Endodermal cell (in vitro differentiated cells): ENCODE results near the gene ATG2A. TPM values are rescaled to one million over a fixed set of nuclear protein-coding genes. Genes with fewer than 3 reads are reported as not detected.

Experiments
- DNase-seq: peaks from one replicate; pipeline ENCODE4 v3.0.0-alpha.2; 2017
- H3K27ac ChIP-seq: 2 replicates; pipeline ENCODE4 v1.5.1; 2013; ENCODE audit warnings: mild to moderate bottlenecking, low read depth, low read length, moderate library complexity
- H3K27me3 ChIP-seq: 2 replicates; pipeline ENCODE4 v1.6.1; 2013; ENCODE audit warnings: mild to moderate bottlenecking, low read length, moderate library complexity; ENCODE audit not compliant: insufficient read depth, control insufficient read depth, poor library complexity, severe bottlenecking
- H3K36me3 ChIP-seq: 2 replicates; pipeline ENCODE4 v1.7.0; 2013; ENCODE audit warnings: mild to moderate bottlenecking, low read length, moderate library complexity; ENCODE audit not compliant: control insufficient read depth, insufficient read depth
- H3K4me1 ChIP-seq: one replicate; pipeline ENCODE4 v1.7.0; 2013; ENCODE audit warnings: low read length; ENCODE audit not compliant: control insufficient read depth, insufficient read depth
- H3K4me3 ChIP-seq: 2 replicates; pipeline ENCODE4 v1.5.1; 2013; ENCODE audit warnings: mild to moderate bottlenecking, low read length, moderate library complexity
- H3K9ac ChIP-seq: 2 replicates; pipeline ENCODE4 v1.6.1; 2013; ENCODE audit warnings: mild to moderate bottlenecking, low read length, moderate library complexity; ENCODE audit not compliant: poor library complexity, severe bottlenecking; ENCODE audit errors: extremely low read depth
- H3K9me3 ChIP-seq: 2 replicates; pipeline ENCODE4 v1.6.1; 2013; ENCODE audit warnings: mild to moderate bottlenecking, low read length, moderate library complexity; ENCODE audit not compliant: control insufficient read depth
- H3K27ac Mint-ChIP-seq: 2 replicates; pipeline ENCODE4 v1.8.0; 2020; ENCODE audit warnings: mixed read lengths
- H3K27me3 Mint-ChIP-seq: 2 replicates; pipeline ENCODE4 v1.8.0; 2021; ENCODE audit warnings: mild to moderate bottlenecking, mixed read lengths; ENCODE audit not compliant: insufficient read depth
- H3K36me3 Mint-ChIP-seq: 2 replicates; pipeline ENCODE4 v1.8.0; 2020; ENCODE audit warnings: low read depth, mixed read lengths
- H3K4me1 Mint-ChIP-seq: 2 replicates; pipeline ENCODE4 v1.8.0; 2020; ENCODE audit warnings: mixed read lengths
- H3K4me3 Mint-ChIP-seq: 2 replicates; pipeline ENCODE4 v1.8.0; 2020; ENCODE audit warnings: mild to moderate bottlenecking, moderate library complexity, mixed read lengths
- H3K9me3 Mint-ChIP-seq: 2 replicates; pipeline ENCODE4 v1.8.0; 2020; ENCODE audit warnings: mild to moderate bottlenecking, mixed read lengths
- CTCF ChIP-seq: fragments of 200-600 bp; sonication (generic); conservative IDR thresholded peaks from 2 replicates; pipeline ENCODE4 v1.5.0; 2021; ENCODE audit warnings: antibody characterized with exemption, mild to moderate bottlenecking
- WGBS, 2 experiments: methylation state at CpG; one replicate each; pipeline versions ENCODE4 v1.1.5 to v1.1.7; 2013; ENCODE audit warnings: missing lambda C conversion rate in 2 of 2, mixed read lengths in 1 of 2; ENCODE audit not compliant: insufficient coverage in 1 of 2, insufficient read length in 1 of 2; 5-methylcytosine and 5-hydroxymethylcytosine counted together
- total RNA-seq, 2 donors: library from RNA; stranded (reverse); fragmentation: NEBNext Ultra II Directional in 1 of 2; extraction: Animal tissue kit (Norgen Biotek cat#: 25700) in 1 of 2; gene quantifications; 2 replicates in 1 of 2; 3 replicates in 1 of 2; pipeline ENCODE4 v1.2.1, GENCODE V29; 2021

ATG2A gene
- total RNA-seq, 2 donors from 2014 or later = 17.0 to 23.0 TPM

- no peak overlapping the region for H3K27ac ChIP-seq
- H3K4me1 ChIP-seq = peaks cover 9% of the 10 kb centered on the region
- no peak for TF ChIP-seq CTCF
- H3K9ac ChIP-seq = no peak overlapping the region
- H3K9me3 ChIP-seq = no peaks in the 10 kb centered on the region
- H3K4me3 ChIP-seq = no peak overlapping the region
- H3K4me3 Mint-ChIP-seq = no peak overlapping the region
- H3K27me3 ChIP-seq = peaks cover 2% of the 10 kb centered on the region
- H3K27me3 Mint-ChIP-seq = peaks cover 3% of the 10 kb centered on the region
- no peak overlapping the region for H3K27ac Mint-ChIP-seq
- H3K4me1 Mint-ChIP-seq = peaks cover 17% of the 10 kb centered on the region
- H3K36me3 ChIP-seq = peaks cover 16% of the 10 kb centered on the region
- no peak for DNase-seq
- WGBS, 2 experiments = 90 to 93% methylated on average over 6 to 18 of the region's 18 CpGs
- H3K36me3 Mint-ChIP-seq = peaks cover 17% of the 10 kb centered on the region
- H3K9me3 Mint-ChIP-seq = no peaks in the 10 kb centered on the region
These were observed 3.8 kb downstream of the ATG2A start for GRCh38 chr11:64913171-64913727.

- TF ChIP-seq CTCF = no peak
- H3K27ac Mint-ChIP-seq = no peak overlapping the region
- Histone ChIP-seq H3K27me3 (no peaks in the 10 kb centered on the region), H3K9ac (no peak overlapping the region), H3K4me1 (peaks cover 6% of the 10 kb centered on the region), H3K9me3 (no peaks in the 10 kb centered on the region), H3K27ac (no peak overlapping the region), H3K36me3 (peaks cover 22% of the 10 kb centered on the region), H3K4me3 (no peak overlapping the region)
- 87 to 92% methylated on average over 6 to 7 of the region's 9 CpGs for WGBS, 2 experiments
- H3K9me3 Mint-ChIP-seq = no peaks in the 10 kb centered on the region
- peaks cover 21% of the 10 kb centered on the region for H3K36me3 Mint-ChIP-seq
- H3K27me3 Mint-ChIP-seq = no peaks in the 10 kb centered on the region
- peaks cover 9% of the 10 kb centered on the region for H3K4me1 Mint-ChIP-seq
- no peak overlapping the region for H3K4me3 Mint-ChIP-seq
- DNase-seq = no peak
These were observed 5.3 kb downstream of the ATG2A start for GRCh38 chr11:64911689-64912088.

GRCh38 chr11:64911142-64911541 lies 5.9 kb downstream of the ATG2A start:
- Mint-ChIP-seq H3K36me3 (peaks cover 21% of the 10 kb centered on the region), H3K4me1 (peaks cover 5% of the 10 kb centered on the region), H3K27me3 (no peaks in the 10 kb centered on the region), H3K4me3 (no peak overlapping the region), H3K27ac (no peak overlapping the region), H3K9me3 (no peaks in the 10 kb centered on the region)
- Histone ChIP-seq H3K27me3 (no peaks in the 10 kb centered on the region), H3K27ac (no peak overlapping the region), H3K9ac (no peak overlapping the region), H3K4me1 (peaks cover 5% of the 10 kb centered on the region), H3K9me3 (no peaks in the 10 kb centered on the region), H3K36me3 (peaks cover 22% of the 10 kb centered on the region), H3K4me3 (no peak overlapping the region)
- TF ChIP-seq CTCF = no peak
- WGBS, 2 experiments = 91 to 93% methylated on average over 3 to 7 of the region's 7 CpGs
- no peak for DNase-seq
